A673 (cell line): ENCODE data around the gene SIAH3. TPM values are rescaled to one million over a fixed set of nuclear protein-coding genes. Genes with fewer than 3 reads are reported as not detected.

Experiments used
- BruUV-seq: library from RNA; stranded (reverse); fragments of 400-500 nt; replicated peaks from 2 replicates; lab custom pipeline; 2021; lab: Mats Ljungman, UMichigan
- CTCF ChIA-PET: fragments of 300-600 bp; sonication (Branson Sonifier 250); formaldehyde crosslinking; loops from one replicate; lab custom pipeline; 2022; ENCODE audit warnings: antibody characterized with exemption; lab: Charles Lee
- POLR2A ChIA-PET: fragments of 300-600 bp; sonication (Branson Sonifier 250); formaldehyde crosslinking; loops from one replicate; lab custom pipeline; 2022; ENCODE audit warnings: antibody characterized with exemption; ENCODE audit not compliant: low non-redundant PET; lab: Charles Lee
- DNase-seq: peaks from one replicate; pipeline ENCODE4 v3.0.0-alpha.2; 2015; ENCODE audit warnings: low spot score
- H3K27ac ChIP-seq: fragments of 200-600 bp; sonication (generic); 2 replicates; pipeline ENCODE4 v1.5.1; 2016; ENCODE audit warnings: mixed run types, low read depth, mild to moderate bottlenecking, mixed read lengths, antibody characterized with exemption, low read length; ENCODE audit not compliant: poor library complexity, severe bottlenecking
- H3K27me3 ChIP-seq: fragments of 200-600 bp; sonication (generic); replicated peaks from 2 replicates; pipeline ENCODE4 v1.6.1; 2017; ENCODE audit warnings: mixed run types, low read depth, mild to moderate bottlenecking, mixed read lengths, antibody characterized with exemption, low read length; ENCODE audit not compliant: insufficient read depth, poor library complexity
- H3K36me3 ChIP-seq: fragments of 200-600 bp; sonication (generic); 2 replicates; pipeline ENCODE4 v1.6.1; 2016; ENCODE audit warnings: mixed run types, mild to moderate bottlenecking, mixed read lengths, antibody characterized with exemption, low read length; ENCODE audit not compliant: insufficient read depth, poor library complexity, severe bottlenecking
- H3K4me1 ChIP-seq: fragments of 200-600 bp; sonication (generic); 2 replicates; pipeline ENCODE4 v1.6.1; 2017; ENCODE audit warnings: mixed run types, mild to moderate bottlenecking, mixed read lengths, antibody characterized with exemption, low read length; ENCODE audit not compliant: insufficient read depth, poor library complexity, severe bottlenecking
- H3K4me3 ChIP-seq: fragments of 200-600 bp; sonication (generic); 2 replicates; pipeline ENCODE4 v1.5.1; 2016; ENCODE audit warnings: low read depth, mixed run types, mild to moderate bottlenecking, mixed read lengths, low read length; ENCODE audit not compliant: poor library complexity, severe bottlenecking
- H3K9me3 ChIP-seq: fragments of 200-600 bp; sonication (generic); 2 replicates; pipeline ENCODE4 v1.6.1; 2016; ENCODE audit warnings: mixed run types, low read depth, mild to moderate bottlenecking, mixed read lengths, antibody characterized with exemption, low read length; ENCODE audit not compliant: poor library complexity, severe bottlenecking
- EZH2 ChIP-seq: fragments of 200-600 bp; sonication (generic); IDR thresholded peaks from 2 replicates; pipeline ENCODE4 v1.6.1; 2017; ENCODE audit warnings: borderline replicate concordance, low read depth, mild to moderate bottlenecking, mixed read lengths, antibody characterized with exemption, low read length; ENCODE audit not compliant: poor library complexity, severe bottlenecking
- intact Hi-C: fragments of 100-400 bp; cut with micrococcal nuclease; formaldehyde crosslinking; loops from one replicate; pipeline ENCODE4 v1.10.0; 2022; ENCODE audit not compliant: unreplicated experiment
- total RNA-seq: library from RNA; stranded (reverse); gene quantifications from 2 replicates; pipeline ENCODE4 v1.2.3, GENCODE V29; 2021
- TF ChIP-seq, protein P1 (sequence below): fragments of 300-800, 200-600 bp; sonication (generic); conservative IDR thresholded peaks from 2 replicates; pipeline ENCODE4 v1.5.1; 2017; ENCODE audit warnings: low read depth, mild to moderate bottlenecking, antibody characterized with exemption, low read length, moderate library complexity, mixed read lengths

Gene SIAH3
- total RNA-seq, 1 experiment from 2014 or later, result 4.6 TPM

DNA sequence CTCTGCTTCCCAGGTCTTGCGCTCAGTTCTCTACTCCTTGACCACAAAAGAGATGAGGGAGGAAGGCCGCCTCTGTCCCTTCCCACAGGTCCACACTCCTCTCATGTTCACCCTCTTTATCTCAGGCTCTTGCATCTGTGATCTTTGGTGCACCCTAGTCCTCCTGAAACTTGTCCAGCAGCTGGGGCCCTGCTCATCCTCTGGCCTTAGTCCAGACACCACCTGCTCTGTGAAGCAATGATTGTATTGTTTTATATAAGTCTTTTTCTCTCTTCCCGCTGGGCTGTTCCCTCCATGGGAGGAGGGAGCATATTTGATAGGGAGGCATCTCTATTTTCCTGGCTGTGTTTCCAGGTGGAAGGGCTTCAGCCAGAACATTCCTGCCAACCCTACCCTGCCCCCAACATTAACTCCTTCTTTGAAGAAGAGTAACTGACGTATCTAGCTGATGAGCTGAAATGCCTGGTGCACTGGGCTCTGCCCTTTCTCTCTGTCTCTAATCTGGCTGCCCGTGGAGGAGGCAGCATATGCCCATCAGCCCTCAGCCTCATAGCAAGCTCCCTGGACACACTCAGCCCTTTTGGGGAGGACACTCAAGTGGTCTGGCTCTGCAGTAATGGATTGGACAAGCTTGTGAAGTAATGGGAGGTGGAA, 38.2 kb upstream of the SIAH3 start:
- Histone ChIP-seq H3K27me3 (no peaks in the 10 kb centered on the region), H3K36me3 (no peaks in the 10 kb centered on the region), H3K4me1 (peaks cover 12% of the 10 kb centered on the region), H3K4me3 (no peak overlapping the region), H3K9me3 (no peaks in the 10 kb centered on the region), H3K27ac (no peak overlapping the region)
- CTCF ChIA-PET, result no interaction called here
- no peak for DNase-seq
- POLR2A ChIA-PET, result no interaction called here
- intact Hi-C loops, result no loop called here
- no peak for TF ChIP-seq EZH2
- TF ChIP-seq, protein P1, sequence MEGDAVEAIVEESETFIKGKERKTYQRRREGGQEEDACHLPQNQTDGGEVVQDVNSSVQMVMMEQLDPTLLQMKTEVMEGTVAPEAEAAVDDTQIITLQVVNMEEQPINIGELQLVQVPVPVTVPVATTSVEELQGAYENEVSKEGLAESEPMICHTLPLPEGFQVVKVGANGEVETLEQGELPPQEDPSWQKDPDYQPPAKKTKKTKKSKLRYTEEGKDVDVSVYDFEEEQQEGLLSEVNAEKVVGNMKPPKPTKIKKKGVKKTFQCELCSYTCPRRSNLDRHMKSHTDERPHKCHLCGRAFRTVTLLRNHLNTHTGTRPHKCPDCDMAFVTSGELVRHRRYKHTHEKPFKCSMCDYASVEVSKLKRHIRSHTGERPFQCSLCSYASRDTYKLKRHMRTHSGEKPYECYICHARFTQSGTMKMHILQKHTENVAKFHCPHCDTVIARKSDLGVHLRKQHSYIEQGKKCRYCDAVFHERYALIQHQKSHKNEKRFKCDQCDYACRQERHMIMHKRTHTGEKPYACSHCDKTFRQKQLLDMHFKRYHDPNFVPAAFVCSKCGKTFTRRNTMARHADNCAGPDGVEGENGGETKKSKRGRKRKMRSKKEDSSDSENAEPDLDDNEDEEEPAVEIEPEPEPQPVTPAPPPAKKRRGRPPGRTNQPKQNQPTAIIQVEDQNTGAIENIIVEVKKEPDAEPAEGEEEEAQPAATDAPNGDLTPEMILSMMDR, result no peak
- no TSS peak for BruUV-seq

DNA sequence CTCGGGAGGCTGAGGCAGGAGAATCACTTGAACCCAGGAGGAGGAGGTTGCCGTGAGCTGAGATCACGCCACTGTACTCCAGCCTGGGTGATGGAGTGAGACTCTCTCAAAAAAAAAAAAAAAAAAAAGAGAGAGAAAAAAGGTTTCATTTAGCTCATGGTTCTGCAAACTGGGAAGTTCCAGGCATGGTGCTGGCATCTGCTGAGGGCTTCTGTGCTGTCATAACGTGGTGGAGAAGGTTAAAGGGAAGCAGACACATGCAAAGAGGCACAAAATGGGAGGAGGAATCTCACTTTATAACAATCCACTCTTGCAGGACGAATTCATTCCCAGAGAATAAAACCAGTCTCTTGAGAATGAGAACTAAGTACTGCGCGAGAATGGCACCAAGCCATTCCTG, 34.9 kb upstream of the SIAH3 start:
- Histone ChIP-seq H3K27me3 (no peaks in the 10 kb centered on the region), H3K36me3 (no peaks in the 10 kb centered on the region), H3K4me1 (peaks cover 13% of the 10 kb centered on the region), H3K4me3 (no peak overlapping the region), H3K9me3 (no peaks in the 10 kb centered on the region), H3K27ac (no peak overlapping the region)
- TF ChIP-seq, protein P1, result no peak
- TF ChIP-seq EZH2, result no peak
- no peak for DNase-seq
- no TSS peak for BruUV-seq
- intact Hi-C loops, result no loop called here
- ChIA-PET POLR2A (no interaction called here), CTCF (no interaction called here)

- Histone ChIP-seq H3K27ac (no peak overlapping the region), H3K27me3 (no peaks in the 10 kb centered on the region), H3K9me3 (no peaks in the 10 kb centered on the region), H3K36me3 (no peaks in the 10 kb centered on the region), H3K4me1 (peaks cover 13% of the 10 kb centered on the region), H3K4me3 (no peak overlapping the region)
- no peak for DNase-seq
- intact Hi-C loops, result no loop called here
- TF ChIP-seq, protein P1, result no peak
- no peak for TF ChIP-seq EZH2
- CTCF ChIA-PET, result no interaction called here
- BruUV-seq, result no TSS peak
- POLR2A ChIA-PET, result no interaction called here
These were observed 33.6 kb upstream of the SIAH3 start for GRCh38 chr13:45885194-45885593.
